PC-3 (cell line): Measurements from ENCODE around the gene OR2J3.

ENCODE experiments used
- CTCF ChIP-seq: fragments of 300-600 bp; sonication (generic); conservative IDR thresholded peaks from 2 replicates; pipeline ENCODE4 v1.5.1; 2017; ENCODE audit warnings: antibody characterized with exemption, low read depth, mild to moderate bottlenecking, low read length
- EZH2 ChIP-seq: fragments of 300-600 bp; sonication (generic); IDR thresholded peaks from one replicate; pipeline ENCODE4 v1.6.1; 2017; ENCODE audit warnings: antibody characterized with exemption, mild to moderate bottlenecking, low read length; ENCODE audit not compliant: unreplicated experiment

DNA sequence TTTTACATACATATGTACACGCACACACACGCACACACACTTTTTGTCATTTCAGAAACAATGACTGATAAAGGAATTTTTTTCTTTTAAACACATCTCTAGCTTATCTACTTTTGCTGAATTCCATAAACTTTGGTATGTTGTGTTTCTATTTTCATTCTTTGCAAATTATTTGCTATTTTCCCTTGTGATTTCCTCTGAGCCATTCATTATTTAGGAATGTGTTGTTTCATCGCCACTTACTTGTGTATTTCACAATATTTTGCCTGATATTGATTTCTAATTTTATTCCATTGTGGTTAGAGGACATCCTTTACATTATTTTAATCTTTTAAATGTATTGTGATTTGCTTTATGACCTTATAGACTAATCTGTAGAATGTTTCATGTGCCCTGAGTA lies 39.2 kb downstream of the OR2J3 start:
- no peak for TF ChIP-seq CTCF
- no peak for TF ChIP-seq EZH2
